GM19438 (cell line): ENCODE results near the gene SDF2L1.
"Not testable (repeated sequence)": the region's sequence is repeated elsewhere in the genome, so short reads cannot be mapped to it uniquely, and the experiment has no call there.

Experiments
- ATAC-seq: cut with Tn5 transposase; IDR thresholded peaks from one replicate; pipeline ENCODE4 v1.9.1; 2021; ENCODE audit warnings: low read depth; ENCODE audit not compliant: unreplicated experiment

SDF2L1 gene

GRCh38 chr22:21659864-21660525 lies 17.9 kb downstream of the SDF2L1 start:
- ATAC-seq, result no peak

- no peak for ATAC-seq
Observed at GRCh38 chr22:21660904-21661303, 18.8 kb downstream of the SDF2L1 start.

- ATAC-seq, result no peak
Observed at GRCh38 chr22:21661991-21662390, 19.9 kb downstream of the SDF2L1 start.

GRCh38 chr22:21663738-21664137 lies 21.6 kb downstream of the SDF2L1 start:
- ATAC-seq, result no peak

- no peak for ATAC-seq
Observed at GRCh38 chr22:21665047-21665851, 23.1 kb downstream of the SDF2L1 start.

GRCh38 chr22:21666786-21667185 lies 24.7 kb downstream of the SDF2L1 start:
- no peak for ATAC-seq

- no peak for ATAC-seq
Observed at GRCh38 chr22:21669026-21669425, 26.9 kb downstream of the SDF2L1 start.

GRCh38 chr22:21672107-21672629 lies 30.1 kb downstream of the SDF2L1 start:
- ATAC-seq, result no peak

GRCh38 chr22:21673534-21674321 lies 31.6 kb downstream of the SDF2L1 start:
- ATAC-seq, result no peak

GRCh38 chr22:21674638-21675245 lies 32.6 kb downstream of the SDF2L1 start:
- no peak for ATAC-seq

- no peak for ATAC-seq
Observed at GRCh38 chr22:21677606-21678443, 35.7 kb downstream of the SDF2L1 start.

- not testable (repeated sequence) for ATAC-seq
Observed at GRCh38 chr22:21678842-21679241, 36.7 kb downstream of the SDF2L1 start.

- no peak for ATAC-seq
Observed at GRCh38 chr22:21679383-21679782, 37.3 kb downstream of the SDF2L1 start.

GRCh38 chr22:21680830-21681565 lies 38.9 kb downstream of the SDF2L1 start:
- no peak for ATAC-seq

- no peak for ATAC-seq
Observed at GRCh38 chr22:21681566-21682370, 39.7 kb downstream of the SDF2L1 start.

GRCh38 chr22:21682385-21683175 lies 40.5 kb downstream of the SDF2L1 start:
- ATAC-seq, result no peak

- no peak for ATAC-seq
Observed at GRCh38 chr22:21683401-21683811, 41.3 kb downstream of the SDF2L1 start.
